GM12872 (cell line): ENCODE measurements around the gene ZNF846.

Source experiments
- TF ChIP-seq, protein P1 (sequence below): IDR thresholded peaks from 3 replicates; pipeline ENCODE4 v1.5.1; 2011; ENCODE audit warnings: low read depth, mild to moderate bottlenecking, low read length, moderate library complexity; ENCODE audit not compliant: insufficient read depth

The ZNF846 gene

DNA sequence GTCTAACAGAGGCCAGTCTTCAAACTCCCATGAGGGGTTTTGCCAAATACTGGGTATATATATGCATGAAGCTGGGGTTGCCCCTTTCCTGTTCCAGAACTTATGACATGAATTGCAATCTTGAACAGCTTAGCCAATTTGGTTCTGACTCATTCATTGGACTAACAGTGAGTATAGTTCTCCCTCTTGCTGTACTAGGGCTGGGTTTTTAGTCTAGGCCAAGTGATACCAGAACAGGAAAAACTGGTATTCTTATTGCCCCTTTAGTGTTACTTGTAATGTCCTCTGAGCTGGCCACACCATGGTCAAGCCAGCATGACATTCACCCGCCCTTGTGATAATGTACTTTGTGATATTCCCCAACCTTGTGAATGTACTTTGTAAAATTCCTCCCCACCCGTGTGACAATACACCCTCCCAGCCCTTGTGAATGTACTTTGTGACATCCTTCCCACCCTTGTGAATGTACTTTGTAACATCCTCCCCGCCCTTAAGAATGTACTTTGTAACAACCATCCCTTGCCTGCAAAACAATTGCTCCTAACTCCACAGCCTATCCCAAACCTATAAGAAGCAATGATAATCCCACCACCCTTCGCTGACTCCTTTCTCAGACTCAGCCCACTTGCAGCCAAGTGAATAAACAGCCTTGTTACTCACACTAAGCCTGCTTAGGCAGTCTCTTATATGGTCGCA is 26.9 kb downstream of the ZNF846 start:
- TF ChIP-seq, protein P1, sequence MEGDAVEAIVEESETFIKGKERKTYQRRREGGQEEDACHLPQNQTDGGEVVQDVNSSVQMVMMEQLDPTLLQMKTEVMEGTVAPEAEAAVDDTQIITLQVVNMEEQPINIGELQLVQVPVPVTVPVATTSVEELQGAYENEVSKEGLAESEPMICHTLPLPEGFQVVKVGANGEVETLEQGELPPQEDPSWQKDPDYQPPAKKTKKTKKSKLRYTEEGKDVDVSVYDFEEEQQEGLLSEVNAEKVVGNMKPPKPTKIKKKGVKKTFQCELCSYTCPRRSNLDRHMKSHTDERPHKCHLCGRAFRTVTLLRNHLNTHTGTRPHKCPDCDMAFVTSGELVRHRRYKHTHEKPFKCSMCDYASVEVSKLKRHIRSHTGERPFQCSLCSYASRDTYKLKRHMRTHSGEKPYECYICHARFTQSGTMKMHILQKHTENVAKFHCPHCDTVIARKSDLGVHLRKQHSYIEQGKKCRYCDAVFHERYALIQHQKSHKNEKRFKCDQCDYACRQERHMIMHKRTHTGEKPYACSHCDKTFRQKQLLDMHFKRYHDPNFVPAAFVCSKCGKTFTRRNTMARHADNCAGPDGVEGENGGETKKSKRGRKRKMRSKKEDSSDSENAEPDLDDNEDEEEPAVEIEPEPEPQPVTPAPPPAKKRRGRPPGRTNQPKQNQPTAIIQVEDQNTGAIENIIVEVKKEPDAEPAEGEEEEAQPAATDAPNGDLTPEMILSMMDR, result no peak

DNA sequence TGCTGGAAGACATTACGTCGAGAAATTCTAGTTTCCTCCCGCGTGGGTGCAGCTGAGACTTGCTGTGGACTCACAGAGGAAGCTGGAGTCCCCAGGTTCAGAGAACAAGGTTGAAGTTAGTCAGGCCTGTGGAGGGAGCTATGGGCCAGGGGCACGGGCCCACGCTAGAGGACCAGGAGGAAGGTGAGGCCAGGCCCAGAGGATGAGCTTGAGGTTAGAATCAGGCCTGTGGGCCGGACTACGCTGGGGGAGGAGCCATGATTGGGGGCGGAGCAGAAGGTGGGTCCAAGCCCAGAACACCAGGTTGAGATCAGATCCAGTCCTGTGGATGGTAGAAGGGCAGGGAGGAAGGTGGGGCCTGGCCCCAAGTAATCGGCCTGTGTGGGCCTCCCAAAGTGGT is 32.6 kb downstream of the ZNF846 start:
- TF ChIP-seq, protein P1, result no peak

DNA sequence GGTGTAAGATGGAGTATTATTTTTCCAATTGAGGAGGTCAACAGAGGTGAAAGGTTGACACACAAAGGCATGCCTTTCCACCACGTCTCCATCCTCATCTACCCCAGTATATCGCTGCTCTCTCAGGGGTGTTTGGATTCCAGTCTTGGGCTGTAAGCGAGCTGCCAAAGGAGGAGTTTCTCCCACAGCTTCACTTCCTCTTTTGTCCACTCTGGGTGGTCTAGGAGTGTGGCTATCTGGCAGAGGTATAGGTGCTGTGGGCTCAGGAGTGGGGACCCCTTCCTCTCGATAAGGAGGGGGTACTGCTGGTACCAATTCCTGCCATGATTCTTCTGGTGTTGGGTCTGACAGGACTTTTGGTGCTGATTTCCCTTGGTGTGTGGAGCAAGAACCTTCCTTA is 39.4 kb downstream of the ZNF846 start:
- TF ChIP-seq, protein P1, result no peak

DNA sequence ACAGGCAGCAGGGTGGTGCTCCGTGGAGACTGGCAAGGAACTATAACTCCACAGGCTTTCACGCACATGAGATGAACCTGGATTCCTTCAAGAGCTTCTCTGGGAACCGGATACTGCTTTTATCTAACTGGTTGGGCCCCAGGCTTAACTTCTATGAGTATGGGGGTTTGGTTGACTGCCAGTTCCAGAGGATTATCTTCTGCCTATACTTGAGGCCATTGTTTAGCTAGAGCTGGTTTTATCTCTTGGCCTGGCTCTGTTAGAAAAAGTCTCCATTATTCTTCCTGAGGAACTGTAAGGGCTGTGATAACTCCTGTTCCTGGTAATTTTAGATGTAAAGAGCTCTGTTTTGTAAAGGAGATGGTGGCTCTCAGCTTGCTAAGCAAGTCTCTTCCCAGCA is 40.9 kb downstream of the ZNF846 start:
- TF ChIP-seq, protein P1, result no peak

DNA sequence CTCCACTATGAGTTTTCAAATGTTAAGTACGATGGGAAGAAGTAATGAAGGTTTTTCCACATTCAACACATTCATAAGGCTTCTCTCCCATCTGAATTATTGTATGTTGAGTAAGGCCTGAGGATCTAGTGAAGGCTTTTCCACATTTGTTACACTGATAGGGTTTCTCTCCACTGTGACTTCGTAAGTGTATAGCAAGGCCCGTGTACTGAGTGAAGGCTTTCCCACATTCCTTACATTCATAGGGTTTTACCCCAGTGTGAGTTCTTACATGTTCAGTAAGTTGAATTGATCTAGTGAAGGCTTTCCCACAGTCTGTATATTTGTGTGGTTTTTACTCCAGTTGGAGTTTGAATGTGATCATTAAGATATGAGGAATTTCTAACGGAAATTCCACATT is 44.4 kb downstream of the ZNF846 start:
- TF ChIP-seq, protein P1, result no peak

DNA sequence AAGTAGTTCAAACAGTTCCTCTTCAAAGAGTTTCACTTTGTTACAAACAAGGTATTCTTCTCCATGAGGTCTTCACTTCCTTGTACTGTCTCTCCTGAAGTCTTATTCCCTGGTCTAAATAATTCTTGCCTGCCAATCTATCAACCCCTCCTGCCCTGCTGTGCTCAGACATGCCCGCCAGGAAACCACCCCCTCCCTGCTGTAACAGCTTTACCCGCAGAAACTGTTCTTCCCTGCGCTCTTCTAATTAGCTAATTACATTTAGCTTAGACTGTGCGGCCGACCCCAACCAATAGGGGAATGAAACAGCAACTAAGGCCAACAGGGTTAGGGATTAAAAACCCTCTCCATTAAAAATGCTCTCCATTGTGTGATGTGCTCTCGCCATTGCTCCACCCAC is 46.7 kb downstream of the ZNF846 start:
- TF ChIP-seq, protein P1, result no peak

DNA sequence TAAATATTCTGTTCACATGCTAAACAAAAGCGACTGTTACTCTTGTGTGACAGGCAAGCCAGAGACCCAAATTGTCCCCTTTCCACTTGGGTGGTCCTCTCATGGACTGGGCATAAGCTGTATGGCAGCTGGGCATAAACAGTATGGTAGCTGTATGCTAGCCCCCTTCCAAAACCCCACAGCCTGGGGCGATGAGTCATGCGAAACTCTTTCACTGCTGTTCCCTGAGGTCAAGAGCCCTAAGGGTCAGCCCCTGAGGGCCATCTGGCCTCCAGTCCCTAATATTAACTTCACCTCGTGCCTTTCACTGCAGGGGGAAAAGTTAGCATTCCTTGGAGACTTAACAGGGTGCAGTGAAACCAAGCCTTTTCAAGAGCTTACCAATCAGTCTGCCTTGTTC is 48.0 kb downstream of the ZNF846 start:
- TF ChIP-seq, protein P1, result no peak
